ENCODE measurements around the gene CTSH. TPM values are rescaled to one million over a fixed set of nuclear protein-coding genes. Genes with fewer than 3 reads are reported as not detected.

The CTSH gene
- total and polyA plus RNA-seq, 2 of the 13 experiments (the other 11 are each of a cell fraction or from before 2014, with no cell fraction given) = 265 to 653 TPM

DNA sequence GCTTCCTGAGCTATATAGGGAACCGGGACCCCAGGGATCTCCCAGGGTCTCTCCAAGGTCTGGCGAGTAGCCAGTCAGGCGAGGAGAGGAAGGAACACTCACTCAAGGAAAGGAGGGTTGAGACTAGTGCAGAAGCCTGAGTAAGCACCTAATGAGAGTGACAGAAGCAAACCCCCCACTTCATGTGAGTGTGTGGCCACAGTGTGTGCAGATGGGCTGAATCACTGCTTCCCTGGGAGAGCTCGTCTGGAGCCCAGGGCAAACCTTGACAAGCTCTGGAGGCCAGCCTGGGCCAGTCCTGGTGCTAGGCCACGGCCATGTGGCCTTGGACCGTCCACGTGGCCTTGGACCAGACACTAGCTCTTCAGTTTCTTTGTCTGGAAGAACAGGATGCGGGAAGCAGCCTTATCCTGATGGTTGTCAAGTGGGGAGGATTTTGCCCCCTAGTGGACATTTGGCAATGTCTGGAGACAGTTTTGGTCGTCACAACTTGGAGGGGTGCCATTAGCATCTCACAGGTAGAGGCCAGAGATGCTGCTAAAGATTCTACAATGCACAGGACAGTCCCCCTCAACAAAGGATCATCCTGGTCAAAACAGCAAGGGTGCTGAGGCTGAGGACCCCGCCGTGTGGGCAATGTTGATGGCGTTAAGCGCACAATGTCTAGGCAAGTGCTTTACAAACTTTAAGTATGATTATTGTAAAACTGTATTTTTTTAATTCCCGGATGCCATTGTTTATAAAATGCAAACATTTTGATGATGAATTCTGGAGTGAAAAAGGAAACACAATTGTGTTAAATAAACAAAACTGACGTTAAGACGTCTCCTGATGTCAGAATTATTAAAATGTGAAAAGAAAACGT lies 34.8 kb upstream of the CTSH start (continued):
- TF ChIP-seq, protein P1, sequence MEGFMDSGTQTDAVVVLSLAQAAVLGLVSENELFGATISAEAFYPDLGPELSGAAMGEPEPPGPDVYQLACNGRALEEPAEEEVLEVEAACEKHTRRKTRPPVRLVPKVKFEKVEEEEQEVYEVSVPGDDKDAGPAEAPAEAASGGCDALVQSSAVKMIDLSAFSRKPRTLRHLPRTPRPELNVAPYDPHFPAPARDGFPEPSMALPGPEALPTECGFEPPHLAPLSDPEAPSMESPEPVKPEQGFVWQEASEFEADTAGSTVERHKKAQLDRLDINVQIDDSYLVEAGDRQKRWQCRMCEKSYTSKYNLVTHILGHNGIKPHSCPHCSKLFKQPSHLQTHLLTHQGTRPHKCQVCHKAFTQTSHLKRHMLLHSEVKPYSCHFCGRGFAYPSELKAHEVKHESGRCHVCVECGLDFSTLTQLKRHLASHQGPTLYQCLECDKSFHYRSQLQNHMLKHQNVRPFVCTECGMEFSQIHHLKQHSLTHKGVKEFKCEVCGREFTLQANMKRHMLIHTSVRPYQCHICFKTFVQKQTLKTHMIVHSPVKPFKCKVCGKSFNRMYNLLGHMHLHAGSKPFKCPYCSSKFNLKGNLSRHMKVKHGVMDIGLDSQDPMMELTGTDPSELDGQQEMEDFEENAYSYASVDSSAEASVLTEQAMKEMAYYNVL (CRISPR knock-in tag; IDR thresholded peaks at IDR 0.05; ENCODE audit: borderline replicate concordance) = peak; percentile 81
- TF ChIP-seq CBFB (CRISPR knock-in tag; IDR thresholded peaks at IDR 0.05) = 0 out of 2 replicates have a peak, but pooled peaks have one; percentile 40
- no peak for TF ChIP-seq ZFP36 (IDR thresholded peaks at IDR 0.05; ENCODE audit: borderline replicate concordance, low read depth, low read length, partially characterized antibody)
- TF ChIP-seq, protein P2, sequence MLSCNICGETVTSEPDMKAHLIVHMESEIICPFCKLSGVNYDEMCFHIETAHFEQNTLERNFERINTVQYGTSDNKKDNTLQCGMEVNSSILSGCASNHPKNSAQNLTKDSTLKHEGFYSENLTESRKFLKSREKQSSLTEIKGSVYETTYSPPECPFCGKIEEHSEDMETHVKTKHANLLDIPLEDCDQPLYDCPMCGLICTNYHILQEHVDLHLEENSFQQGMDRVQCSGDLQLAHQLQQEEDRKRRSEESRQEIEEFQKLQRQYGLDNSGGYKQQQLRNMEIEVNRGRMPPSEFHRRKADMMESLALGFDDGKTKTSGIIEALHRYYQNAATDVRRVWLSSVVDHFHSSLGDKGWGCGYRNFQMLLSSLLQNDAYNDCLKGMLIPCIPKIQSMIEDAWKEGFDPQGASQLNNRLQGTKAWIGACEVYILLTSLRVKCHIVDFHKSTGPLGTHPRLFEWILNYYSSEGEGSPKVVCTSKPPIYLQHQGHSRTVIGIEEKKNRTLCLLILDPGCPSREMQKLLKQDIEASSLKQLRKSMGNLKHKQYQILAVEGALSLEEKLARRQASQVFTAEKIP (CRISPR knock-in tag; IDR thresholded peaks at IDR 0.05; ENCODE audit: borderline replicate concordance) = no peak
- no peak for TF ChIP-seq ZNF256 (CRISPR knock-in tag; conservative IDR thresholded peaks at IDR 0.05)
- TF ChIP-seq ZNF350 (CRISPR knock-in tag; IDR thresholded peaks at IDR 0.05; ENCODE audit: borderline replicate concordance, low read depth) = peak; percentile 86
- TF ChIP-seq ZNF501 (CRISPR knock-in tag; IDR thresholded peaks at IDR 0.05) = peak; percentile 64; the same call in 1 of the 2 replicates
- TF ChIP-seq GATA4 (IDR thresholded peaks at IDR 0.05; ENCODE audit: borderline replicate concordance, low read depth) = no peak
- no peak for TF ChIP-seq ZSCAN29 (CRISPR knock-in tag; conservative IDR thresholded peaks at IDR 0.05)
- TF ChIP-seq, protein P3, sequence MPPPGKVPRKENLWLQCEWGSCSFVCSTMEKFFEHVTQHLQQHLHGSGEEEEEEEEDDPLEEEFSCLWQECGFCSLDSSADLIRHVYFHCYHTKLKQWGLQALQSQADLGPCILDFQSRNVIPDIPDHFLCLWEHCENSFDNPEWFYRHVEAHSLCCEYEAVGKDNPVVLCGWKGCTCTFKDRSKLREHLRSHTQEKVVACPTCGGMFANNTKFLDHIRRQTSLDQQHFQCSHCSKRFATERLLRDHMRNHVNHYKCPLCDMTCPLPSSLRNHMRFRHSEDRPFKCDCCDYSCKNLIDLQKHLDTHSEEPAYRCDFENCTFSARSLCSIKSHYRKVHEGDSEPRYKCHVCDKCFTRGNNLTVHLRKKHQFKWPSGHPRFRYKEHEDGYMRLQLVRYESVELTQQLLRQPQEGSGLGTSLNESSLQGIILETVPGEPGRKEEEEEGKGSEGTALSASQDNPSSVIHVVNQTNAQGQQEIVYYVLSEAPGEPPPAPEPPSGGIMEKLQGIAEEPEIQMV (CRISPR knock-in tag; IDR thresholded peaks at IDR 0.05; ENCODE audit: low read depth) = peak; percentile 66; the same call in 1 of the 2 replicates
- TF ChIP-seq ZNF451 (CRISPR knock-in tag; IDR thresholded peaks at IDR 0.05) = no peak
- TF ChIP-seq, protein P4, sequence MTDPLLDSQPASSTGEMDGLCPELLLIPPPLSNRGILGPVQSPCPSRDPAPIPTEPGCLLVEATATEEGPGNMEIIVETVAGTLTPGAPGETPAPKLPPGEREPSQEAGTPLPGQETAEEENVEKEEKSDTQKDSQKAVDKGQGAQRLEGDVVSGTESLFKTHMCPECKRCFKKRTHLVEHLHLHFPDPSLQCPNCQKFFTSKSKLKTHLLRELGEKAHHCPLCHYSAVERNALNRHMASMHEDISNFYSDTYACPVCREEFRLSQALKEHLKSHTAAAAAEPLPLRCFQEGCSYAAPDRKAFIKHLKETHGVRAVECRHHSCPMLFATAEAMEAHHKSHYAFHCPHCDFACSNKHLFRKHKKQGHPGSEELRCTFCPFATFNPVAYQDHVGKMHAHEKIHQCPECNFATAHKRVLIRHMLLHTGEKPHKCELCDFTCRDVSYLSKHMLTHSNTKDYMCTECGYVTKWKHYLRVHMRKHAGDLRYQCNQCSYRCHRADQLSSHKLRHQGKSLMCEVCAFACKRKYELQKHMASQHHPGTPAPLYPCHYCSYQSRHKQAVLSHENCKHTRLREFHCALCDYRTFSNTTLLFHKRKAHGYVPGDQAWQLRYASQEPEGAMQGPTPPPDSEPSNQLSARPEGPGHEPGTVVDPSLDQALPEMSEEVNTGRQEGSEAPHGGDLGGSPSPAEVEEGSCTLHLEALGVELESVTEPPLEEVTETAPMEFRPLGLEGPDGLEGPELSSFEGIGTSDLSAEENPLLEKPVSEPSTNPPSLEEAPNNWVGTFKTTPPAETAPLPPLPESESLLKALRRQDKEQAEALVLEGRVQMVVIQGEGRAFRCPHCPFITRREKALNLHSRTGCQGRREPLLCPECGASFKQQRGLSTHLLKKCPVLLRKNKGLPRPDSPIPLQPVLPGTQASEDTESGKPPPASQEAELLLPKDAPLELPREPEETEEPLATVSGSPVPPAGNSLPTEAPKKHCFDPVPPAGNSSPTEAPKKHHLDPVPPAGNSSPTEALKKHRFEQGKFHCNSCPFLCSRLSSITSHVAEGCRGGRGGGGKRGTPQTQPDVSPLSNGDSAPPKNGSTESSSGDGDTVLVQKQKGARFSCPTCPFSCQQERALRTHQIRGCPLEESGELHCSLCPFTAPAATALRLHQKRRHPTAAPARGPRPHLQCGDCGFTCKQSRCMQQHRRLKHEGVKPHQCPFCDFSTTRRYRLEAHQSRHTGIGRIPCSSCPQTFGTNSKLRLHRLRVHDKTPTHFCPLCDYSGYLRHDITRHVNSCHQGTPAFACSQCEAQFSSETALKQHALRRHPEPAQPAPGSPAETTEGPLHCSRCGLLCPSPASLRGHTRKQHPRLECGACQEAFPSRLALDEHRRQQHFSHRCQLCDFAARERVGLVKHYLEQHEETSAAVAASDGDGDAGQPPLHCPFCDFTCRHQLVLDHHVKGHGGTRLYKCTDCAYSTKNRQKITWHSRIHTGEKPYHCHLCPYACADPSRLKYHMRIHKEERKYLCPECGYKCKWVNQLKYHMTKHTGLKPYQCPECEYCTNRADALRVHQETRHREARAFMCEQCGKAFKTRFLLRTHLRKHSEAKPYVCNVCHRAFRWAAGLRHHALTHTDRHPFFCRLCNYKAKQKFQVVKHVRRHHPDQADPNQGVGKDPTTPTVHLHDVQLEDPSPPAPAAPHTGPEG (CRISPR knock-in tag; IDR thresholded peaks at IDR 0.05) = no peak
- TF ChIP-seq NFKBIZ (CRISPR knock-in tag; IDR thresholded peaks at IDR 0.05) = peak; percentile 79; the same call in 1 of the 2 replicates
- TF ChIP-seq PITX1 (CRISPR knock-in tag; IDR thresholded peaks at IDR 0.05) = 0 out of 2 replicates have a peak, but pooled peaks have one; percentile 19
- 0 out of 2 replicates have a peak, but pooled peaks have one; percentile 47 for TF ChIP-seq NKX3-1 (CRISPR knock-in tag; IDR thresholded peaks at IDR 0.05)
